Measurements from ENCODE around the gene ZFYVE28.

GRCh38 chr4:2424581-2424980 lies 6.1 kb upstream of the ZFYVE28 start:
- TF ChIP-seq CTCF (IDR thresholded peaks at IDR 0.05) (no peak), POLR2A (IDR thresholded peaks at IDR 0.05) (no peak)

All from adrenal gland (tissue), 5 donors.